HG03439 (cell line): ENCODE measurements around the gene NGFR.

ENCODE experiments used
- ATAC-seq: cut with Tn5 transposase; IDR thresholded peaks from one replicate; pipeline ENCODE4 v1.9.1; 2021; ENCODE audit warnings: mild to moderate bottlenecking, moderate library complexity; ENCODE audit not compliant: unreplicated experiment

The NGFR gene

DNA sequence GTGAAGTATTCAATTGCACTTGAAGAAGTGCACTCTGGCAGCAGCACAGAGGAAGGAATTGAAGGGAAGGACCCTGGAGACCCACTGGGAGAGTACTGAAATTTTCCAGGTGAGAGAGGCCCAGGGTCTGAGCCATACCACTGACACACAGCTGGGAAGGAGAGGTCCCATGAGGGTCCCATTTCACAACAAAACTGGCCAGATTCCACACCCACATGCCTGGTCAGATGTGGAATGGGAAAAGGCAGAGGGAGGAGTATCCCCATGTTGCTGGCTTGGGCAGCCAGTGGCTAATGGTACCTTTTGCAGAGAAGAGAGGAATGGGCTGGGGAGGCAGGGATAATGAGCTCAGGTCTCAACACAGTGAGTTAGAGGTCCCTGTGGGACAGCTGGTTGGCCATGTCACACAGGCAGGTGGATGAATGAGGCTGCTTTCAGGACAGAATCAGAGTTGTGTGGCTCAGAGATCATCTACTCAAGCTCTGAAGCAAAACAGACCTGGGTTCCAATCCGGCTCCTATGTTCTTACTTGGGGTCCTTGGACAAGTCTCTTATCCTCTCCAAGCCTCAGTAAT lies 26.2 kb upstream of the NGFR start:
- no peak for ATAC-seq

DNA sequence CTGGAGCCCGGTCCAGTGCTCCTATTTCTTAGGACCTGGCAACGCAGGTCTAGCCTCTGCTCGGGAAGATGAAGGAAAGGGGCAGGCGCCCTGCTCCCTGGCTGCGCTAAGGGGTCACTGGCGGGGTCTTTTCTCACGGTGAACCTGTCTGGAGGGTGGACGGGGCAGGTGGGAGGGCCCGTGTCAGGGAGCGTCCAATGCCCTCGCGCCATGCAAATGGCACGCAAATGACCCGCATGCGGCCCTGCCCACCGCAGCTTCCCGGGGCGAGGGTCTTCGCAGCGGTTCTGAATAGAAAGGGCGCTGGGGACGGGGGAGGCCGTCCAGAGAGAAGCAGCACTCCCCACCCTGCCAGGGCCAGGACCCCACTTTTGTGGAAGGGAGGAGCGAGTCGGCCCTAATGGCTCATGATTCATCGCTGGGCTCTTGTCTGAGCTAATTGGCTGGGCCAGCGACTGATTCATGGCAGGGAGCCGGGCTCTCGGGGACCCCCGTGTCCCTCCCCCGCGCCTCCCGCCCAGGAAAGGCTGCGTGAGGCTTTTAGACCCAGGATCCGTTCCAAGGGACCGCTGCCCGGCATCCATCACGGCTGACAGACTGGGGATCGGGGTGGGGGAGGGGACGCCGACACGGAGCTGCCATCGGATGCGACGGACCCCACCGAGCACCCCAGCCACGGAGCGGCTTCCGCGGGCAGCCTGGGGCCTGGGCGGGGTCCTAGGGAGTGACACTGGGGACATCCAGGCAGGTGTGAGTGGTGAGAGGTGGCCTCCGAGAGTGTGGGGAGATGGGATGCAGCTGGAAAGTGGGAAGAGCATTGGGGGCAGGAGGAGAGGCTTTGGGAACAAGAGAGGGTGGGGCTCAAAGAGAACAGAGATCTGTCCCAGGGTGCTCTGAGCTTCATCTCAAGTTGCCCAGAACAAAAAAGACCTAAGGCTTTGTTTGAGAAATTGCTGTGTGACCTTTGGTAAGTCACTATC lies 25.0 kb upstream of the NGFR start:
- no peak for ATAC-seq

DNA sequence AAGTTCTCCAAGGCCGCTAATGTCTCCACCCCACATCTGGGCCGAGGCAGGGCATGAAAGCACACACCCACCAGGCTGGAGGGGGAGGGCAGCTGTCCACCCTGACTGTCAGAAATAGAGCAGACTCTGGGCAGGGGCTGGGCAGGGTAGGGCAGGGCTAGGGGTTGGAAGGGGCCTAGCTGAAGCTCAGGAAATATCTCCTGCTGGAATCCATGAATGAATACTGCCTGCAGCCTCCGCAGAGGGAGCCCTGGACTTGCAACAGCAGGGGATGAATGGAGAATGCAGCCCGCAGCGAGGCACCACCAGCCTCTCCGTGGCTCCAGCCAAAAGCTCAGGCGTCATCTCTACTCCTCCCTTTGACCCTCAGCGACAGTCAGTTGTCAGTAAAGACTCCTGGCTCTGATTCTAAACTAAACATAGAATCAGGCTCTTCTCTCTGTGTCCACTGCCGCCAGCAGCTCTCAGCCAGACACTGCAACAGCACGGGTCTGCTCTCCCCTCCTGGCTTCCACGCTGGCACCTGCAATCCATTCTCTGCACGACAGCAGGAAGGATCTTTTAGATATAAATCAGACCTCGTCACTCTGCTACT lies 23.9 kb upstream of the NGFR start:
- ATAC-seq: no peak

- ATAC-seq: no peak
Observed at GRCh38 chr17:49471769-49472168, 23.3 kb upstream of the NGFR start.

DNA sequence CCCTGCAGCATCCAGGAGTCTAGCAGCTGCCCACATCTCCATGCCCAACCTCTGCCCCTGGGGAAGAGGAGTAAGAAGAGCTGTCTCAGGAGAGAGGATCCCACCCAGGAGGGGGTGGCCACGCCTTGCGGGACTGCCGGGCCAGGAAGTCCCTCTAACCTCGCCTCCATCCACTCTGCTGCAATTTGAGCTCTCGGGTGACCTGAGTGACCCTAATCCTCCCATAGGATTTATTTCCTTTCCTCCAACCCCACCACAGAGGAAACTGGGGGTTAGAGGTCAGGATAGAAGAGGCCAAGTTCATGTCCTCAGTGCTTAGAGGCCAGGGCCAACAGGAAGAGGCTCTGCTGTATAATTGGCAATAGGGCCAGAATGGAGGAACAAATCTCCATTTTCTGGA lies 22.6 kb upstream of the NGFR start:
- no peak for ATAC-seq

- no peak for ATAC-seq
Observed at GRCh38 chr17:49473900-49474751, 21.0 kb upstream of the NGFR start.

DNA sequence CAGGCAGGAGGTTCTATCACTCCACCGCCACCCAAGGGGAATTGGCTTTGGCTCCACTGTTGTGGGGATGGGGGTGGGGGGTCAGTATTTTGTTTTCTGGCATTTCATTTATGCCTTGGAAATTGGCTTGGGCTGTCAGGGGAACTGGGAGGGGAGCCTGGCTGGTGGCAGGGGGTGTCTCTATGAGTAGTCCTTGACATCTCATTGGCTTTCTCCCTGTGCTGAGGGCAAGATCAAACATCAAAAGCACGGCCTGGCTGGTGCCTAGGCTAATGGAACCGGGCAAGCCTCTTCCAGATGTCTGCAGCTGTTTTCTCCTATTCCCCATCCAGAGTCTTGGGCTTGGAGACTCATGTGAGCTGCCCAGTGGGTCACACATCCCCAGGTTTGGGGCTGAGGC lies 17.4 kb upstream of the NGFR start:
- no peak for ATAC-seq

DNA sequence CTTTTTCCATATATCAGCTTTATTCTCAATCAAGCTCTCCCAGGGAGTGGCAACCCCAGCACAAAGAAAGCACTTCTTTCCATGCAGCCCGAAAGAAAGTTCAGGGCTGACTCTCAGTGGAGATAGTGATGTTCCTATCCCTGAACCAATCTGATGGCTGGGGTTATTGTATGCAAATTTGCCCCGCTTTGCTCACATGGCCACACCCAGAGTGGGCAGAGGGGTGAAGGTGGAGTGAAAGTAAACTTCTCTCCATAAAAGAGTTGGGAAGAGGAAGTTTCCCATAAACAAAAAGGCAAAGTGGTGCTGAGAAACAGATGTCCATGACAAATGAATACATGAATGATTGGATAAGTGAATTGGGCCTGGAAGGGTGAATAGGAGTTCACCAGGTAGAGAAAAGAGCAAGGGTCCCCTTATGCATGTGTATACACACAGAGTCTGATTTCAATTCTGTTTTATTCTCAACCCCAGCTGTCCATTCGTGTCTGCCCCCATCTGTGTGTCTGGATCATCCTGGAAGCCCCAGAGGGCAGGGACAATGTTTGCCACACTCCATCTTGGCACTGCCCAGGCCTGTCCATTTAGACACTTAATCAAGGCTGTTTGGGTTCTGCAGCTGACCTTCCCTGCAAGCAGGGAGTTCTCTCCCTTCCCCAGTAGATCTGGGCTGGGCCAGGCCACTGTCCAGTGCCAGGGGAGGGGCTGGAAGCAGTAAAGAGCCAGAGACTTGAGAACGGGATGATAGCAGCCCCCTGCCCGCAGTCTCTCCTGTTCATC lies 14.1 kb upstream of the NGFR start:
- no peak for ATAC-seq

DNA sequence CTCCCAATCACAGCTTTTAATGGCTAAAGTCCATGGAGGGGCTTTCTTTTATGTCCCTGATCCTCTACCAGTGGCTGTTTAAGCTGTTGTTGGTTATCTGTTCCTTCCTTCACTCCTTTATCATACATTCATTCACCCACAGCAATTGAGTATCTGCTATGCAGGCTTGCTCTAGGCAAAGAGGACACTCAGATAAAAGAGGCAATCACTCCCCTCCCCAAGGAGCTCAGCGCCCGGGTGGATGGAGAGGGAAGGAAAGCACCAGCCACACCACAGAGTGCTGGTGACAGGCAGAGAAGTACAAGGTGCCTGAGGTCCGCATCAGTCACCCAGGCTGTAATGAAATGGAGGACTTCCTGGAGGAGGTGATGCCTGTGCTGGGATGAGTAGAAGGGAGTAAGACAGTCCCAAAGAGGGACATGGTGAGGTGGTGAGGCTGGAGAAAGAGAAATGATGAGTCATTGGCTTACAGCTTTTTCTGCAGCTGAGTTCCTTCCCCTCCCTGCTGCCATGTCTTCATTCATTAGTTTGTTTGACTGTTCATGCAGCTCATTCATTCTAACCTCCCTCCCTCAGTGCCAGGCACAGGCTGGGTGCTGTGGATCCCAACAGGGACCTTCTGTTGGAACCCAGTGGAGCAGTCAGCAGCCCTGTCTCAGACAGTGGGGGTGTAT lies 12.8 kb upstream of the NGFR start:
- no peak for ATAC-seq

DNA sequence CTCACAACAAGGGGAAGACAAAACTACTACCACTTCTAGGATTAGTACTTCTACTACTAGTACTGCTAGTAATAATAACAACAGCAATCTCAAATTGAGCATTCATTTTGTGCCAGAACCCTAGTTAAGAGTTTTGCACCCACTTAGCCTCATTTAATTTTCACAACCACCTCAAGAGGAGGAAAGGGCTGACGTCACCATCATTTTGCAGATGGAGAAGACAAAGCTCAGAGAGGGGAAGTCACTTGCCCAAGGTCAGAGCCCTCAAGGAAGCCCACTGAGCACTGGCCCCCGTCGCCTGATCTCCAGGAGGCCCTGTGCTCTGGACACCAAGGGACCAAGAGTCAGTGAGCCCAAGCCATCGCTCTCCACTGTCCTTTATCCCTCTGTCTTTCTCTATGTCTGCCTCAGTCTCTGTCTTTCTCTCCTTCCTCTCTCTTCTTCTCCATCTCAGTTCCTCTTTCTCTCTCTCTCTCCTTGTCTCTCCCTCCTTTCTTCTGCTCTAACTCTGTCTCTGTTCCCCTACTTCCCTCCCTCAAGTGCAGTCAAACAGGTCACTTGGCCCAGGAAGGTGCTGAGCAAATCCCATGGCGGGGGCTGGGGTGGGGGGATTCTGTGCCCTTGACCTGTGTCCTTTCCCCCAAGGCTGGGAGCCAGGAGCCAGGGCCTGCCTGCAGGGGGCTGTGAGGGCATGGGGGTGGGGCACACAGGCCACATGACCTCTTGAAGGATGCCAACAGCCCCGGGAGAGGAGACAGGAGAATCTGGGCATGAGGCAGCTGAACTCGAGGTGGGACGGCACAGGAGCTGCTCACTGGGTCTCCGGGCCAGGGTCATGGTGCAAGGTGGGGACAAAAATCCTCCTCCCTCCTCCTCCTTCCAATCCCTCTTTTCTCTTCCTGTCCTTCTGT lies 11.2 kb upstream of the NGFR start:
- ATAC-seq: no peak

DNA sequence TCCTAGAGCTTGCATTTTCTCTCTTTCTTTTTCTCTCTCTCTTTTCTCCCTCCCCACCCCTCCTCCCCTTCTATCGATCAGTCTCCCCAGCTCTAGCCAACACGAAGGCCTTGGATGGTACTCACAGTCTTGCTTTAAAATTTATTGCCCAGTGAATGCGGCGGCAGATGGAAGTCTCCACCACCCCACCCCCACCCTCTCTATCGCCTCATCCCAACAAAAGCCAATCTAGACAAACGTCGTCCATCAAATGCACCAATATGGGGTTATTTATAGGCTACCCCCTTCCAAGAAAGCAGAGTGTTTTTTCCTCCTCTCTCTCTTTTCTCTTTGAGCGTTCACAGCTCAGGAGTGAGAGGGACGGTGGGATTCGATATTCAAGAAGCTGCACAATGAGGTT lies 10.5 kb upstream of the NGFR start:
- ATAC-seq: no peak

DNA sequence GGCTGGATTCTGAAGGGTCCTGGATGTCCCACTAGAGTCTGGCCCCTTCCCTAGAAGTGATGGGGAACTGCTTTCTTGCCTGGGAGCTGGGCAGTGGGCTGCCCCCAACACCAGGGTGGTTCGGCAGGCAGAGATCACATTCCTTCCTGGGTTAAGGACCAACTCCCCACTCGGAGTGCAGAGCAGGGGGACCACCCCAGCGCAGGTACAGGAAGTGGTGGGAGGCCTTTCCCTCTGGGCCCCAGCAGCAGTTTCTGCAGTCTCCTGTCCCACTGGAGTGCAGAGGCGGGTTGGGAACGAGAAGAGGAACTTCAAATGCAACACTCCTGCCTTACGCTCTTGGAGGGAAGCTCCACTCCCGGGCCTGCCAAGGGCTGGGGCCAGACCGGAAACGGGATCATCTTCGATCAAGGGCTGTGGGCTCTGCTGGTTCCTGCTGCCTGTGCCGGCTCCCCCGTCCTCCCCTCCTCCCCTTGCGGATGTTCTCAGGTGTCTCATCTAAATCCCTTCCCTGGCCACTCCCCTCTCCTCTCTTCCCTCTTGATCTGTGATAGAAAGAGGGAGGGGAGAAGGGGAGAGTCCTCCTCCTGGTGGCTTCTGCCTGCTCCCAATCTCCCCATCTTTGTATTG lies 9.0 kb upstream of the NGFR start:
- no peak for ATAC-seq

DNA sequence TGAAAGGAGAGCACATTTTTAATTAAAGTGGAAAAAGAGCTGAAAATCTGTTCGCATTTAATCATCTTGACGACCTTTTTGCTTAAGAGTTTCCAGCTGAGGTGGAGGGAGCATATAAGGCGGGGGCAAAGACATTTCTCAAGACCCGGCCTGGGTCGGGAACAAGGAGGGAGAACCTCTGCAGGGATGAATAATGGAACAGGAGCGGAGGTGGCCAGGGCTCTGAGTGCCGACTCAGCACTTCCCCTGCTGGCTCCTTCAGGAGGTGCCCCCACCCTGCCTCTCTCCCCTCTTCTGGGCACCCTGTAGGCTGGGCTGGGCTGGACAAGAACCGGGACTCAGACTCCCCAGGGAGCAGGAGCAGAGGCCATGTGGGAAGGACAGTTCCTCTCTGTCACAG lies 7.9 kb upstream of the NGFR start:
- no peak for ATAC-seq

DNA sequence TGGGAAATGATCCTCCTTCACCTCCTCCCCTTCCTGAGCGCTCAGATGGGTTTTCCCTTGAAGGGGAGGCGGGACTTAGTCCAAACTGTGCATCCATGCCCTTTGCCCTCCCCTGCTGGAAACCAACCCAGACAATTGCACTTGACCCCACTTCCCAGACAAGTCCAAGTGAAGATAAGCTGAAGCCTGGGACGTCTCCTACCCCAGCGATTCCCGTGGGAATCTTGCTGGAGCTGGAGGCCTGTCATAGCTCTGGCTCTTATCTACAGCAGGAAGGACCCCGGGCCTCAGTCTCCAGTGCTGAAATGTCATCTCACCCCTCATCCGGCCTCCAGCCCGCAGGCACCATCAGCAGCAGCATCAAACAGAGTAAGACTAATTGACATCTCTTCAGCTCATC lies 6.5 kb upstream of the NGFR start:
- no peak for ATAC-seq

GRCh38 chr17:49489348-49489747 lies 5.7 kb upstream of the NGFR start:
- ATAC-seq: no peak

DNA sequence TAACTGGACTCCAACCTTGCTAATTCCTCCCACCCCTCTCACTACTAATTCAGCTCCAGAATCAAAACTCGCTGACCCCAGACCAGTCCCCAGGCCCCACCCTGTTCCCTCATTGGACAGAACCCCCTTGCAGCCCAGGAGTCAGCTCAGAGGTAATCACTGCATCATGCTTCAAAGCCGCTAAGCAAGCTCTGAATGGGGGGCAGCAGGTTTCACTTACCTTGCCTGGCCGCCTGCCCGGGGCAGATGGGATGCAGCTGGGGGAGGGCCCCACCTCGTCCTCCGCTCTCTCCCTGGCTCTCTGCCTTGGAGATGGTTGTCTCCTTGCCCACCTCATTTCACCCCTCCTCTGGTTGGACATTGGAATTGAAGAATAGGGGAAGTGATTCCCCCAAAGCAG lies 4.8 kb upstream of the NGFR start:
- no peak for ATAC-seq

- ATAC-seq: no peak
Observed at GRCh38 chr17:49491192-49491769, 3.8 kb upstream of the NGFR start.

- ATAC-seq: no peak
Observed at GRCh38 chr17:49494399-49494985, 601 bp upstream of the NGFR start.
